Testis (tissue), 2 donors: ENCODE results near the gene VIPR1.

Experiments used
- CTCF ChIP-seq, 3 experiments: fragments of 450-650 bp in 2 of 3; fragments of 200-600 bp in 1 of 3; sonication (generic) in 1 of 3; IDR thresholded peaks; one replicate each; pipeline ENCODE4 v1.5.1; 2016 to 2019; ENCODE audit warnings: antibody characterized with exemption in 3 of 3, mild to moderate bottlenecking in 2 of 3, moderate library complexity in 1 of 3
- POLR2A ChIP-seq: fragments of 450-650 bp; IDR thresholded peaks from one replicate; pipeline ENCODE4 v1.6.1; 2017; ENCODE audit warnings: antibody characterized with exemption, mild to moderate bottlenecking, moderate library complexity

- TF ChIP-seq CTCF (IDR thresholded peaks at IDR 0.05) (no peak), POLR2A (no peak)
These were observed 75.6 kb downstream of the VIPR1 start for GRCh38 chr3:42578054-42578453.
